ENCODE results near the gene CDH4. TPM values are rescaled to one million over a fixed set of nuclear protein-coding genes. Genes with fewer than 3 reads are reported as not detected.

The CDH4 gene
- total RNA-seq, 1 experiment from 2014 or later = not detected

DNA sequence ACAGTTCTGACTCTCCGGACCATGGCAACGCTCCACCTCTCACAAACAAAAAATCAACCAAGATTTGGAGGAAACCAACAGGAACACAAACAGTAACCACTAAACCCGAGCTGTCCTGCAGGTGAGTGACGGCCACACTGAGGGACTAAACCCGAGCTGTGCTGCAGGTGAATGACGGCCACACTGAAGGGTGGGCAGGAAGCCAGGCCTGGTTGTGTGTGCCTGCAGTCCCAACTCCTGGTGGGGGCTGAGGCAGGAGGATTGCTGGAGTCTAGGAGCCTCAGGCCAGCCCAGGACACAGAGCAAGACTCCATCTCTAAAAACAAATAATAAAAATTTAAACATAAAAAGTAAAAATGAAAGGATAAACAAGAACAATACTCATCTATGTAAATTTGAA lies 733.0 kb downstream of the CDH4 start:
- no TSS peak for BruUV-seq (replicated peaks)
- Histone ChIP-seq H3K9me3 (no peaks in the 10 kb centered on the region), H3K4me1 (no peaks in the 10 kb centered on the region), H3K27me3 (replicated peaks; ENCODE audit: control insufficient read depth, insufficient read depth, low read length) (no peaks in the 10 kb centered on the region), H3K36me3 (ENCODE audit: control insufficient read depth, insufficient read depth, low read length) (peaks cover 17% of the 10 kb centered on the region), H3K4me3 (ENCODE audit: low read depth, low read length) (no peak overlapping the region)
- Mint-ChIP-seq H3K27ac (ENCODE audit: unreplicated experiment) (no peak overlapping the region), H3K27me3 (ENCODE audit: insufficient read depth, unreplicated experiment) (no peaks in the 10 kb centered on the region), H3K9me3 (ENCODE audit: unreplicated experiment) (no peaks in the 10 kb centered on the region), H3K36me3 (ENCODE audit: insufficient read depth, unreplicated experiment) (peaks cover 79% of the 10 kb centered on the region), H3K4me3 (ENCODE audit: unreplicated experiment) (no peak overlapping the region), H3K4me1 (ENCODE audit: low read depth, unreplicated experiment) (no peaks in the 10 kb centered on the region)
- TF ChIP-seq, protein P1, sequence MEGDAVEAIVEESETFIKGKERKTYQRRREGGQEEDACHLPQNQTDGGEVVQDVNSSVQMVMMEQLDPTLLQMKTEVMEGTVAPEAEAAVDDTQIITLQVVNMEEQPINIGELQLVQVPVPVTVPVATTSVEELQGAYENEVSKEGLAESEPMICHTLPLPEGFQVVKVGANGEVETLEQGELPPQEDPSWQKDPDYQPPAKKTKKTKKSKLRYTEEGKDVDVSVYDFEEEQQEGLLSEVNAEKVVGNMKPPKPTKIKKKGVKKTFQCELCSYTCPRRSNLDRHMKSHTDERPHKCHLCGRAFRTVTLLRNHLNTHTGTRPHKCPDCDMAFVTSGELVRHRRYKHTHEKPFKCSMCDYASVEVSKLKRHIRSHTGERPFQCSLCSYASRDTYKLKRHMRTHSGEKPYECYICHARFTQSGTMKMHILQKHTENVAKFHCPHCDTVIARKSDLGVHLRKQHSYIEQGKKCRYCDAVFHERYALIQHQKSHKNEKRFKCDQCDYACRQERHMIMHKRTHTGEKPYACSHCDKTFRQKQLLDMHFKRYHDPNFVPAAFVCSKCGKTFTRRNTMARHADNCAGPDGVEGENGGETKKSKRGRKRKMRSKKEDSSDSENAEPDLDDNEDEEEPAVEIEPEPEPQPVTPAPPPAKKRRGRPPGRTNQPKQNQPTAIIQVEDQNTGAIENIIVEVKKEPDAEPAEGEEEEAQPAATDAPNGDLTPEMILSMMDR (IDR thresholded peaks at IDR 0.05; ENCODE audit: insufficient read depth in 1 of 2, low read depth in 1 of 2, low read length in 1 of 2, severe bottlenecking in 1 of 2, unreplicated experiment in 1 of 2) = no peak
- intact Hi-C loops (cut with micrococcal nuclease; ENCODE audit: unreplicated experiment) = no loop called here
- CTCF ChIA-PET = no interaction called here
- DNase-seq = no peak
- POLR2A ChIA-PET = no interaction called here

DNA sequence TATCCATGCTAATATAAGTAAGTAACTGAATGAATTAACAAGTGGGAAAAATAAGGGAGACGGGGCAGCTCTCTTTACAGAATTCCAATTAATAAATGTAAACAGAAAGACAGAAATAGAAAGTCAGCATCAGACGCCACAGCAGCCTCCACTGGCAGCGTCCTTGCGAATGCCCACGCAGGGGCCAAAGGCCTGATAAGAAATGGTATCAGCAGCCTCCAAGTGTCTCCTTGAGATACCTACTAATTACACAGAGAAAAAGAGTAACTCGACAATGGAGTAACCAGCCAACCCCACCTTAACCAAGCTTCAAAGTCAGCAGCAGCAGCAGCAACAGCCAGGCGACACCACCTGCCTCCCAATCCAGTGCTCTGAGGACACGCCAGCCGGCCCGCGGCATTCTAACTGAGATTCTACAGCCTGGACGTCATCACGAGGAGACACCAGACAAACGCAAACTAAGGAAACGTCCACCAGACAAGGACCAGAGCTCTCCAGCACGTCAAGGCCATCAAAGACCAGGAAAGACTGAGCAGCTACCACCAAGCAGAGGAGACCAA lies 734.8 kb downstream of the CDH4 start:
- no peaks in the 10 kb centered on the region for H3K27me3 Mint-ChIP-seq (ENCODE audit: insufficient read depth, unreplicated experiment)
- peaks cover 25% of the 10 kb centered on the region for H3K36me3 ChIP-seq (ENCODE audit: control insufficient read depth, insufficient read depth, low read length)
- no TSS peak for BruUV-seq (replicated peaks)

DNA sequence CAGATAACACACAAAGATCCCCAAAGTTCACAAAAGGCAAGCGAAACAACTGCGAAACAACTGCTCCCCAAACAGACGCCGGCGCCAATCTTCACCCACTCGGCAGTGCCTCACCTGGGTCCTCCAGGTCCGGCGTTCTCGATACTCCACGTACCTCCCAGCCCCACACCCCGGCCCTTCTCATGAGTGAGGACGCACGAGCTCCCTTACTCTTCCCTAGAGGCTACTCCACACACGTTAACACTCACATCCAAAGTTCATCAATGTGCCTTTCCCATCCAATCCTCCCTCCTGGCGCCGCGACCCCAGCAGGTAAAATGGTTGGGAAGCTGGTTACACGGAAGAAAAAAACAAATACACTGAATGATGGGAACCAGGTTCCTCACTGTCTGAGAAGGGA lies 736.6 kb downstream of the CDH4 start:
- H3K27me3 ChIP-seq (replicated peaks; ENCODE audit: control insufficient read depth, insufficient read depth, low read length) = no peaks in the 10 kb centered on the region
- POLR2A ChIA-PET = no interaction called here

More for the DNA sequence above, 734.8 kb downstream of the CDH4 start:
- H3K9me3 ChIP-seq = peaks cover 6% of the 10 kb centered on the region
- Mint-ChIP-seq H3K36me3 (ENCODE audit: insufficient read depth, unreplicated experiment) (peaks cover 89% of the 10 kb centered on the region), H3K27ac (ENCODE audit: unreplicated experiment) (no peak overlapping the region), H3K9me3 (ENCODE audit: unreplicated experiment) (peaks cover 16% of the 10 kb centered on the region), H3K4me3 (ENCODE audit: unreplicated experiment) (no peak overlapping the region), H3K4me1 (ENCODE audit: low read depth, unreplicated experiment) (no peaks in the 10 kb centered on the region)
- no peak for DNase-seq
- ChIA-PET CTCF (no interaction called here), POLR2A (no interaction called here)
- H3K4me1 ChIP-seq = no peaks in the 10 kb centered on the region
- TF ChIP-seq, protein P1 (IDR thresholded peaks at IDR 0.05; ENCODE audit: insufficient read depth in 1 of 2, low read depth in 1 of 2, low read length in 1 of 2, severe bottlenecking in 1 of 2, unreplicated experiment in 1 of 2) = no peak
- H3K27me3 ChIP-seq (replicated peaks; ENCODE audit: control insufficient read depth, insufficient read depth, low read length) = no peaks in the 10 kb centered on the region
- H3K4me3 ChIP-seq (ENCODE audit: low read depth, low read length) = no peak overlapping the region
- intact Hi-C loops (cut with micrococcal nuclease; ENCODE audit: unreplicated experiment) = no loop called here

More for the DNA sequence above, 736.6 kb downstream of the CDH4 start:
- Mint-ChIP-seq H3K9me3 (ENCODE audit: unreplicated experiment) (peaks cover 33% of the 10 kb centered on the region), H3K27me3 (ENCODE audit: insufficient read depth, unreplicated experiment) (no peaks in the 10 kb centered on the region), H3K4me1 (ENCODE audit: low read depth, unreplicated experiment) (no peaks in the 10 kb centered on the region), H3K36me3 (ENCODE audit: insufficient read depth, unreplicated experiment) (peaks cover 90% of the 10 kb centered on the region), H3K4me3 (ENCODE audit: unreplicated experiment) (no peak overlapping the region), H3K27ac (ENCODE audit: unreplicated experiment) (no peak overlapping the region)
- Histone ChIP-seq H3K9me3 (peaks cover 17% of the 10 kb centered on the region), H3K4me3 (ENCODE audit: low read depth, low read length) (no peak overlapping the region), H3K36me3 (ENCODE audit: control insufficient read depth, insufficient read depth, low read length) (peaks cover 35% of the 10 kb centered on the region), H3K4me1 (no peaks in the 10 kb centered on the region)
- BruUV-seq (replicated peaks) = no TSS peak
- no peak for DNase-seq
- CTCF ChIA-PET = no interaction called here
- intact Hi-C loops (cut with micrococcal nuclease; ENCODE audit: unreplicated experiment) = no loop called here
- TF ChIP-seq, protein P1 (IDR thresholded peaks at IDR 0.05; ENCODE audit: insufficient read depth in 1 of 2, low read depth in 1 of 2, low read length in 1 of 2, severe bottlenecking in 1 of 2, unreplicated experiment in 1 of 2) = no peak
